ENCODE results near the gene CXXC5.
A peak's percentile ranks its signal among the peaks of the same experiment; 100 is the strongest.

CXXC5 gene

DNA sequence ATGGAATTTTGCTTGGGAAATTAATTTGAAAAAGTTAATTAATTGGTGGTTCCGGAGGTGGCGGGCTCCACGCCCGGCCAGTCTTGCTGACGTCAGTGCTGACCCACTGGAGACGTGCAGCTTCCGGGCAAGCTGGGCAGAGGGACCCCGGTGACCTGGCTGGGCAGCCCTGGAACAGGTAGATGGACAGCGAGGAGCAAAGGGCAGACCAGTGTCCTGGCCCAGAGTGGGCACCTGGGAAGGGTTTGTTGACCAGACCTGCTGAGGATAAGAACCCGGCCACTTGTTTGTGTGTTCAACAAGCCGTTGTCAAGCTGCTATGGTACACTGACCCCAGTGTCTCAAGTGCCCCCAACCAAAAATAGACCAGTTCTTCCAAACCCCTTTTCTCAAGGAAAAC, 17.5 kb downstream of the CXXC5 start:
- no peak for DNase-seq (ENCODE audit: low read depth)

DNA sequence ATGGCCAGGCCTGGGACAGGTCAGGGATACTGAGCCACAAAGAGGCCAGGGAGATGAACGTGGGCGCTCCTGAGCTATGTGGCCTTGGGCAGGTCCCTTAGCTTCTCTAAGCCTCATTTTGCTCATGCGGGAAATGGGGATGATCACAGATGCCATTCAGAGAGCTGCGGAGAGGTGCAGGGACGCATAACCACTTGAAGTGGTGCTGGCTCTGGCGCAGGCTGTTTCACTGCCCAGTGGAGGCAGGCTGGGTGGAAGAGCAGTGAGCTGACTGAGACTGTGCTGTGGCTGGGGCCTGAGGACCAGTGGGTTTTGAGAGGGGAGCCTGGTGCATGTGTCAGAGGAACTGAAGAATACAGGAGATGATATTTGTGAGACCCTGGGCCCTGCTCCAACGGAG, 18.4 kb downstream of the CXXC5 start:
- no peak for DNase-seq (ENCODE audit: low read depth)

DNA sequence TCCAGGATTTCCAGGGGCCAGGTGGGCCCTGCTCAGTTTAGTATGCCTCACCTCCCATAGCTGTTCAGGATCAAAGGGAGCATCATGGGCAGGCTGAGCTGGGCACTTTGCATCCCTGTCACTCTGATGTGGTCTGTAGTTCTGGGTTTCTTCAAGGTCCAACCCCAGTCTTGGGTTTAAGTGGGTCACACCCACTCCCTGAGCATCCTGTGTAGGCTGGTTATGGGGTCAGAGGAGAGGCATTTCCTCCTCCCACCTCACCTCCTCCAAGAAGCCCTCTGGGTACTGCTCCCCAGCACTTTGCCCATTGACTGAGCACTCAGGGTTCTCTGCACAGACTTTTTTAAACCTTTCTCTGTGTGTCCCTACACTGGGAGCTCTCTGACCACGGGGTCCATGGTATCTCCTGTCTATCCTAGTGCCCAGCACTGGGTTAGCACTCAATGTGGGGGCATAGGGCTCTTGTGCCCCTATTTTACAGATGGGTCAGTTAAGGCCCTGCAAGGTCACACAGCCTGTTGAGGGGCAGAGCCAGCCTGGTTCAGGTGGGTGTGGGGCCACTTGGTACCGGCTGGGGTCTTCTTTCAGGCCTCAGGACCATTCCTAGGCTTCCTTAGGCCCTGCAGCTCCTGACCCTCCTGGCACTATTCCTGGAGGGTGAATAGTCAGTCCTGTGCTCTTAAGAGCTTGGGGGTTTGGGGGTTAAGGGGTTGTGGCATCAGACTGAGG, 19.0 kb downstream of the CXXC5 start:
- DNase-seq (ENCODE audit: low read depth) = no peak

DNA sequence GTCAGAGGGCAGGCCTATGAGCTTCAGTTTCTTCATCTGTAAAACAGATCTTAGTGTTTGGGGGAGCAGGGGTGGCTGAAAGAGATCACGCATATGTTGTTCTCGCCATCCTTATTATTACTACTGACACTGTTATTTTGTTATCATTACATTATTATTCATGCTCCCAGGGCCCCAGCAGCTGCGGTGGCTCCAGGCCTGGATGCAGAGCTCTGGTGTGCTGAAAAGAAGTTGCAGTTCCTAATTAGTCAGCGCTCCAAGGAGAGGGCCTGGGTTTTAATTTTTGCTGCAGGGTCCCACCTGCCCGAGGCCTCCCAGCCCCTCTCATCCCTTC, 19.5 kb downstream of the CXXC5 start:
- DNase-seq (ENCODE audit: low read depth) = no peak

DNA sequence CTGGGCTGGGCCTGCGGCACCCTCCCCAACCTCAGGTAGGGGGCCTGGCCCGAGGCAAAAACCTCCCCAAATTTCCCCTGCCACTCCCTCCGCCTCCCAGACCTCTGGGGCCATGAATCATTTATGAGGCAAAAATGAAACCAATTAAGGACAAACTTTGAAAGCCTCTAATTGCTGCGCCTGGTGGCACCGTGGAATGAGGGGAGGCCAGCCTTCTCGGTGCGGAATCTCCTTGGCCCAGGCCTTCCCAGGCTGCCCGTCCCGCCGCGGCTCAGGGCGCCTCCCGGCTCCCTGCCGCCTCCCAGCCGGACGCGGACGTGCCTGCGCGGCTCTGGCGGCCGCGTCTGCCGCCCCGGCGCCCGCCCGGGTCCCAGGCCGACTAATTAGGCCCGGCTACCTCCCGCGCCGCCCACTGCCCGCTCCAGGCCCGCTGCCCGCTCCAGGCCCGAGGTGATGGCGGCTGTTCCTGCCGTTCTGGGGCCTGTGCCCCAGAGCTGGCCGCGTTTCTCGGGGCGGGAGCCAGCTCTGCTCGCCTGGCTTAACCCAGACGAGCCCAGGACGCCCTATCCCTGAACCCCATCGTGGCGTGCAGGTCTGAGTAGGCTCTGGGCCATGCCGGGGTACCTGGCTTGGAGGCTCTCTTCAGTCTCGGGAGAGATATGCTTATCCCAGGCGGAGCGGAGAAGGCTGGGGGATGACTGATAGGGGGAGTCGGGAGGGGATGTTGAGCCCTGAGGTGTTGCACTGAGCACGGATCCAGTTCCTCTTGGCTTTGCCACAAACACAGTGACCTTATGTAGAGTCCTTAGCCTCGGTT, 20.1 kb downstream of the CXXC5 start:
- DNase-seq (ENCODE audit: low read depth) = peak; percentile 30

DNA sequence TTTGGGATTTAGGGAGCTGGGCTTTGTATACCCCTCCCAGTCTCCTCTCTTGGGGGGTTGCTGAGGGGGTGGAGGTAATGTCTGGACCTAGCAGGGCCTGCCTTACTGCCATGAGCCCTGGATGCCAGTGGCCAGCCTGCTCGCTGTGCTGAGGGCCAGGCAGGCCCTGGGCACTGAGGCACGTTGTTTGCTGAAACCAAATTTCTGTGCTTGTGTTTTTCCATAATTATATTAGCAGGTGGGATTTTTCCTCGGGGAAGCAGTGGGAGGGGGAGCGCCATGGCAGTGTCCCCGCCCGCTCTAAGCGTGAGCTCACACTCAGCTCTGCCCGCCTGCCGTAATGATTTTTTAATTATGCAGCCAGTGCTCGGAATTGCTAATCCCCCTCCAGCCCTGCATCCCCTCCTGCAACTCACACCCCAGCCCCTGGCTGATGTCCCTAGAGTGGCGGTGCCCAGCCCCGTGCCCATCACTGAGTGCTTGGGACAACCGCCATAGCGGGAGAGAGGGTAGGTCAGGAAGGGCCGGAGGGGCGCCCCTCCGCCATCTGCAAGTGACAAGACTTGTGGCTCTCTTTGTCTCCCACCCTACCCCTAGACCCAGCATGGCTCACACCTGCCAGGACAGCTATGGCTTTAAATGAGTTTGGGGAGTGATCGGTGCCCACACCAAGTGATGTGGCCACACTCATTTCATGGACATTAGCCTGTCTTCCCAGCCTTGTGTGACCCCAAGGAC, 20.9 kb downstream of the CXXC5 start:
- DNase-seq (ENCODE audit: low read depth) = no peak

DNA sequence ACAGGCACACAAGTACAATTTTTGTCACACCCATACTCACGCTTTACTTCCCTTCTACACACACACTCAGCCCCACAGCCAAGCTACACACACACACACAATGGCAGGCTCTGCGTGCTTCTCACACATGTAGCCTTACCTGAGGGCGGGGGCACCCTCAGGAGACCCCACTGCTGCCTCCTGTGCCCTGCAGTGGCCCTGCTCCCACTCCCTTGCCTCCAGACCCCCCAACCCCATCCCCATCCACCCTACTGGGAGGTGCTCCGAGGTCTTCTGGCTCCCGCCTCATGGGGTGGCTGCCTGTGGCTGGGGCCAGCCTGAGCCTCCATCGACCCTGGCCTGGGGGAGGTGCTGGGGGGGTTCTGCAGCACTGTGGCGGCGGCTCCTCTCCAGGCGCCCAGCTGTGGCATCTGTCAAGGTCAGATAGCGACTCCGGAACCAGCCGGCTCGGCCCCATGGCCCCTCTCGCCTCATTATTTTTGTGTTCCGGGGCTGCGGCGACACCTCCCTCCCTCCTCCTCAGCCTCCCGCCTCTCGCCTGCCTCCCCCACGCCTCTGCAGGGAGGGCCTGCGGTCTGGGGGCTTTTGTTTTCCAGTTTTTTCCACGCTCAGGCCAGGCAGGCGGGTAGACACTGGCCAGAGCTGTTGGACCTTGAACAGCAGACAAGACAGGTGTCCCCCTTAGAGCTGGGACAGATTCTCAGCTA, 21.7 kb downstream of the CXXC5 start:
- peak; percentile 37 for DNase-seq (ENCODE audit: low read depth)

DNA sequence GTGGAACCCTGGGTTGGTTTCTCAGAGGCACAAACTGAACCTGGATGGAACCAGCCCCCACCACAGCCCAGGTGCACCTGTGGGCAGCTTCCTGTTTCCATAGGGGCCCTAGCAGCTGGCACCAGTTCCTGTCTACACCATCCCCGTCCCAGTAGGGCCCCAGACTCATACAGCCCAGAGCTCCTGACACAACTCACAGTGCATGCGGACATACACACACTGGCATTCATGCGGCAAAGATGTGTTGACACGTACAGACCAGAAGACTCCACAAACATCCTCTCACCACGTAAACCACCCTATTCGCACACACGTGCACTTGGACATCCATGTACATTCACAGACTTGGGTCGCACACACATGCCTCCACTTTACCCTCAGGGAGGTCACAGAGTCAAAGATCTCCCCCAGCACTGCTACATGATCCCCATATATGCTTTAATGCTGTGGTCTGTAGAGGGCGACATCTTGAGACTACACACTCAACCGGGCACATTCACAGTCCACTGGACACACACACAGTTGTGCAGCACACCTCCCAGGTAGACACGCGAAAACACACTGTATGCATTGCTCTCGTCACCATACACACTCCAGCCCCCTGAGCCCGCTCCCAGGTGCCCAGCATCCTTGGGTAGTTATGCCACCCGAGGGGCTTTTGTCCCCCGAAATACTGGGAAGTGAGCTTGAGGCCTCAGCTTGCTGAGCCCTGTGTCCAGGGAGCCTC, 22.4 kb downstream of the CXXC5 start:
- no peak for DNase-seq (ENCODE audit: low read depth)

DNA sequence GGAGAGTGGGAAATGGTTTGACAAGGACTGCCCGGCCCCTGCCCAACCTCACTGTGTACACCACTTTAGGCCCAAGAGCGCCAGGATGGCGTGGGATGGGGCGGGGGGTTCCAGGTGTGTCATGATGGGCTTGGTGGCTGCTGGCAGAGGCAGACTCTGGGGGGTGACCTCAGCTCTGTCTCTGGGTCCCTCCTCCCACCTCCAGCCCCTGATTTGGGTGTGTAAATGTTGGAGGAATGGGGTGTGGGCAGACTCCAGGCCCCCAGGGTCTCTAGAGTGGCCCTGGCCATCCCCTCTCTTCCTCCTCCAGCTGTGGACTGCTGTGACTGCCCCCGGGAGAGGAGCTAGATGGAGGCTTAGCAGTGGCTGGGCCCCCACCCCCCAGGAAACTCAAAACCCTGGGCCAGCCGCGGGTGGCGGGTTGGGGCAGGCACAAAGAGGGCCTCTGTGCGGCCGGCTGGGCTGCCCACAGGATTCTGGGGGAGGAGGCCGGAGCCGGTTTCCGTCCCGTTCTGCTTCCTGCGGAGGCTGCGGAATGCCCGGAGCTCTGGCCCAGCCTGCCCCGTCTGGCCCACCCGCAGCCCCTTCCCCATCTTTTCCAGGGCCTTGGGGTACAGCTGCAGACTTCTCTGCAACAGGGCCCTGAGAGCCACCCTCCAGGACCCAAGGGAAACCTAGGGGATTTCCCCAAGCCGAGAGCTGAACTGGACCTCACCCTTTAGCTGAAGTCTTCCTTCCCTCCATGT, 23.1 kb downstream of the CXXC5 start:
- DNase-seq (ENCODE audit: low read depth) = no peak

DNA sequence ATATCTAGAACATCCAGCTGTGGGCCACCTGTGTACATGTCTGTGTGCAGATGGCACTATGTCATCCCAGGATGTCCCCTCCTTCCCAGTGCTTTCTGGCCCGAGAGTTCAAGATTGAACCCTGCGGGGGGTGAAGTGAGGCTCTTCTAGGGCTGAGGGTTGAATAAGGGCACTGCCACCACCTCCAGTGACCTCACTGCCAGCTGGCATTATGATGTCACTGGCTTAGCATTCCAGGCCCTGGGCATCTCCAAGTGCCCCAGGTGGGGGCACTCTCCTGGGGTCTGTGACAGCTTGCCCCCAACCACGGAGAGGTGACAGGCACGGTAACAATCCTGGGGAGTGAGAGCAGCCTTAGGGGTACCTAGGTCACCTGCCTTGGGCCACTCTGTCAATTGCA, 27.1 kb downstream of the CXXC5 start:
- DNase-seq (ENCODE audit: low read depth) = no peak

DNA sequence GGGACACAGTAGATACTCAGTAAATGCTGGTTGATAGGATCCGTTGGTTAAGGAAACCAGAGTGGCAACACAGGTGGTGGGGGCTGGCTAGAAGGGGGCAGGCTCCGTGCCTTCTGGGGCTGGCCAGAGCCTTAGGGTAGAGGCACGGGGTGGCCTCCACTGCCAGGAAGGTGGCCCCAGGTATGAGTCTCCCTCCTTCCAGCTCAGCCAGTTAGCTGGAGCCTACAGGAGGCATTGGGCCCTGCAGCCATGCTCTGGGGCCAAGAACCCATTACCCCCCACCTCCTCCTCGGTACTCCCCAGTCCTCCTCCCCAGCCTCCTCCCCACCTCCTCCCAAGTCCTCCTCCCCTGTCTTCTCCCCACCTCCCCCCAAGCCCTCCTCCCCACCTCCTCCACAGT, 27.7 kb downstream of the CXXC5 start:
- DNase-seq (ENCODE audit: low read depth) = no peak

DNA sequence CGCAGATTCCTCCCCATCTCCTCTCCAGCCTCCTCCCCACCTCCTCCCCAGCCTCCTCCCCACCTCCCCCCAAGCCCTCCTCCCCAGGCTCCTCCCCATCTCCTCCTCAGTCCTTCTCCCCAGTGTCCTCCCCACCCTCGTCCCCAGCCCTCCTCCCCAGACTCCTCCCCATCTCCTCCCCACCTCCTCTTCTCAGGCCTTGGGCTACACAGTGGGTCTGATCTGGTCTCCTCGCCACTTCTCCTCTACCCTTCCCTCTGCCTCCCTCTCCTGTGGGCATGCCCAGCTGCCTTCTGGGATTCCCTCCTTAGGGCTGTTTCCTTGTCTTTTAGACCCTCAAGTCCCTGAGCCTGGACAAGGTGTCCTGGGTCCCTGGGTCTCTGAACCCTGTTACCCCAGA, 28.3 kb downstream of the CXXC5 start:
- no peak for DNase-seq (ENCODE audit: low read depth)

DNA sequence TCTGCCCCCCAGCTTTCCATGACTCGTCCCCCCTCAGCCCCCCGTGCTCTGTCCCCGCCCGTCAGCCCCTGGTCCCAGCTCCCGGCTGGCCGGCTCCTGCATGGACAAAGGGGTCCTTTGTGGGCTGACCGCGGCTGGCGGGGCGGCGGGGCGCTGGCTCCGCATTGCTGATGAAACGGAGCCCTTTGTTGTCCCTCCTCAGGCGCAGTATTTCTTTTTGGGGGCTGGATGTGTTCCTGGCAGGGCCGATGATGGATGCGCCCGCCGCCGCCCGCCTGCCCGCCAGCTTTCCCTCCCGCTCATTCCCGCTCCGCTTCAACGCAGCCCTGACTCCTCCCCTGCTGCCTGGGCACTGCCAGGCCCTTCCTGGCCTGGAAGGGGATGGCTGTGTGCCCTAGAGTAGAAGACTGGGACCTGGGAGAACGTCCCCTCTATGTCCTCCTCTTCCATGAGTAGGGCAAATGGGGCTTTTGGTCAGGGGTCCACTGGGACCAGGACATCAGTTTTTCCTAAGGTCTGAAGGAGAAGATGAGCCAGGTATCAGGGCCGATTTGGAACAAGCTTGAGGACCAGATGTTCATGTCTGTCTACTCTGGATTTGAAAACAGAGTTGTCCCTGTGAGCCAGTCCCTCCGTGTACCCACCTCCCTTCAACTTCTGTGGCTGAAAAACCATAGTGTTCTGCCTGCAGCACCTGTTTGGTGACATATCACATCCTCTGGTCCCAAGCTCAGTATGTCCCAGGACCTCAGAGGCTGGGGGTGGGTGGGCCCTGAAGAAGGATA, 29.0 kb downstream of the CXXC5 start:
- DNase-seq (ENCODE audit: low read depth) = no peak

DNA sequence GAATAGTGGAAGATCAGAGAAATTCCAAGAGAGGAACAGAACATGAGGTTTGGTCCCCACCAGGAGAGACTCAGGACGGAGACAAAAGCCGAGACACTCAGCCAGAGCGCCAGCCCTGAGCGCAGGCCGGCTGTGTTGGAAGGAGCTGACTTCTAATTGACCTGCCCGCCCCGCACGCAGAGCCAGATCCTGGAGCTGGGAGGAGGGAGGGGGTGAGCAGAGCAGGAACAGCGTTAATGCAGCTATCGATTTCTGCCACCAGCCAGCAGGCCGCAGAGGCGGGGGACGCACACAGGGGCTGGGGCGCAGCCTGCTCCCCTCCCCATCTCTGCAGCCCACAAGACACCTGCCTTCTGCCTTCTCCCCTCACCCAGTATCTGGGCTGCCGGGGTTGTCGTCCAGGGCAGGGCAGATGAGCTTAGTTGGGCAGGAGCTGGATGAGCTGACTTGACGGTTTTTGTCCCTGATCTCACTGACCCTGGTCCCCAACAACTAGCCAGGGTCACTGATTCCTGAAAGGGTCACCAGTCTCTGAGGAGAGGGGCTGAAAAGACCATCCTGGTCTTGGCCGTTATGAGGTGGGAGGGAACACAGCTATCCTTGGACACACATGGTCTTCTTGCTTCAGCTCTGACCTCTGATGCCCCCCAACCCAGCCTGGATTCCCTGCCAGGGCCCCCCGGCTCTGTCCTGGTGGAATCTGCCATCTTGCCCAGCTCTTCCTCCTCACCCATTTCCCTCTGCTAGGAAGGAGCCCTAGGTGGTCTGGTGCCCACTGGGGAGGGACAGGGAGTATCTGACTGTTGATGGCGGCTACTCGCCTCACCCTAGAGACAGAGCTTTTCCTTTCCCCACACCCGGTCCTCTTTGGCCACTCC, 29.8 kb downstream of the CXXC5 start:
- no peak for DNase-seq (ENCODE audit: low read depth)

DNA sequence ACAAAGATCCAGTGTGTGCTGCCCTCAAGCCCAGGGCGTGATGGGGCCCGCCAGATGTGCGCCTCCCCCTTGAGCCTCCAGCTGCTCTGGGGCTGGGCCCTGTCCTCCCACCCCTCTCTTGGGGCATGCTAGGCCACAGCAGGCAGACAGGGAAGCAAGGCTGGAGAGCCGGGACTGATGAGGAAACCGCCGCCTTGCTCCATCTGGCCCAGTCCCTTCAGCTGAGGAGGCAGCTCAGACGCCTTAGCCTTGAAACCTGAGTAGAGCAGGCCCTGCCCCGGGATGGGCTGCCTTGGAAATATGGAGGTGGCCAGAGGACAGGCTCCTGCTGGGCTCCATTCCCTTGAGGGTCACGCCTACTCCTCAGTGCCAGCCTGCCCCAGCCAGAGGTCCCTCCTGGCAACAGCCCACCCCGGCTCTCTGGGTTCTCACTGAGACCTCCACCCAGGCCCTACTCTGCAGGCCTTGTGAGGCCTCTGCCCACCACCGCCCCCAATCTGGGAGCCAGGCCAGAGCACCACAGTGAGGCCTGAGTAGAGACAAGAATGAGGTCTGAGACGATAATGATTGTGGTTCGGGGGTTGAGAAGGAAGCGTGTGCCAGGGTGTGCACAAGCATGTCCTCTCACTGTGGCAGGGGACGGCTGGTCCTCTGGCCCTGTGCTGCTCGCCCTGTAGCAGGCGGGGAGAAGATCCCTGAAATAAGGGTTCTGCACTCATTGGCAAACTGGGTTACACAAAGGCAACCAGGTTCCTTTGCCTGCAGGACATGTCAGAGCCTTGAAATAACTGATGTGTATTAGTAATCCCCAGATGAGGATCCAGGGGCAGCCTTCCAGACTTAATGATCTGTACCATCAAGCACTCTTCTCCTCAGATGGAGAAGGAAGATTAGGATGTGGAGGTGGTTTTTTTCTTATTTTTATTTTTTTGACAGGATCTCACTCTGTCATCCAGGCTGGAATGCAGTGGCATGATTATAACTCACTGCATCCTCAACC, 30.9 kb downstream of the CXXC5 start:
- no peak for DNase-seq (ENCODE audit: low read depth)

DNA sequence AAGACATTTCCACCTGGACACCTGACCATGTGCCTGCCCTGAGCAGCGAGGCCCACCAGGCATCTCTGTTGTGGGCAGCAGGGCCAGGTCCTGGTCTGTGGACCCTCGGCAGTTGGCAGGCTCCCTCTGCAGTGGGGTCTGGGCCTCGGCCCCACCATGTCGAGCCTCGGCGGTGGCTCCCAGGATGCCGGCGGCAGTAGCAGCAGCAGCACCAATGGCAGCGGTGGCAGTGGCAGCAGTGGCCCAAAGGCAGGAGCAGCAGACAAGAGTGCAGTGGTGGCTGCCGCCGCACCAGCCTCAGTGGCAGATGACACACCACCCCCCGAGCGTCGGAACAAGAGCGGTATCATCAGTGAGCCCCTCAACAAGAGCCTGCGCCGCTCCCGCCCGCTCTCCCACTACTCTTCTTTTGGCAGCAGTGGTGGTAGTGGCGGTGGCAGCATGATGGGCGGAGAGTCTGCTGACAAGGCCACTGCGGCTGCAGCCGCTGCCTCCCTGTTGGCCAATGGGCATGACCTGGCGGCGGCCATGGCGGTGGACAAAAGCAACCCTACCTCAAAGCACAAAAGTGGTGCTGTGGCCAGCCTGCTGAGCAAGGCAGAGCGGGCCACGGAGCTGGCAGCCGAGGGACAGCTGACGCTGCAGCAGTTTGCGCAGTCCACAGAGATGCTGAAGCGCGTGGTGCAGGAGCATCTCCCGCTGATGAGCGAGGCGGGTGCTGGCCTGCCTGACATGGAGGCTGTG, 32.4 kb downstream of the CXXC5 start:
- DNase-seq (ENCODE audit: low read depth) = no peak

DNA sequence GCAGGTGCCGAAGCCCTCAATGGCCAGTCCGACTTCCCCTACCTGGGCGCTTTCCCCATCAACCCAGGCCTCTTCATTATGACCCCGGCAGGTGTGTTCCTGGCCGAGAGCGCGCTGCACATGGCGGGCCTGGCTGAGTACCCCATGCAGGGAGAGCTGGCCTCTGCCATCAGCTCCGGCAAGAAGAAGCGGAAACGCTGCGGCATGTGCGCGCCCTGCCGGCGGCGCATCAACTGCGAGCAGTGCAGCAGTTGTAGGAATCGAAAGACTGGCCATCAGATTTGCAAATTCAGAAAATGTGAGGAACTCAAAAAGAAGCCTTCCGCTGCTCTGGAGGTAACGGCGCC, 32.9 kb downstream of the CXXC5 start:
- DNase-seq (ENCODE audit: low read depth) = no peak

Measured in stimulated activated CD8-positive, alpha-beta memory T cell treated with anti-CD3 and anti-CD28 coated beads, Interleukin-12 subunit alpha, Interleukin-12 subunit beta, amount 100 ng/mL, for 4 hours (primary cell).